SK-N-SH (cell line): ENCODE measurements around the gene SNRNP35. TPM values are rescaled to one million over a fixed set of nuclear protein-coding genes. Genes with fewer than 3 reads are reported as not detected.

Source experiments
- CTCF ChIA-PET: fragments of 300-600, 350-600 bp; formaldehyde crosslinking; extraction: SDS; loops from one replicate; lab custom pipeline; 2021; lab: Yijun Ruan, JAX
- POLR2A ChIA-PET: fragments of 350-600 bp; sonication (Branson Sonifier 250); formaldehyde crosslinking; extraction: SDS; loops from one replicate; lab custom pipeline; 2020; ENCODE audit warnings: antibody characterized with exemption, inconsistent platforms; lab: Yijun Ruan, JAX
- DNase-seq: peaks from one replicate; pipeline ENCODE4 v3.0.0; 2012
- H2AFZ ChIP-seq: fragments of 200-600 bp; sonication (generic); 2 replicates; pipeline ENCODE4 v1.8.1; 2016; ENCODE audit warnings: antibody characterized with exemption, mild to moderate bottlenecking, low read depth
- H3F3A ChIP-seq: fragments of 200-600 bp; sonication (generic); replicated peaks from 2 replicates; pipeline ENCODE3; 2016; ENCODE audit warnings: antibody characterized with exemption, mild to moderate bottlenecking; ENCODE audit not compliant: insufficient read depth
- H3K27ac ChIP-seq, 2 experiments: fragments of 200-500 bp in 1 of 2; fragments of 200-600 bp in 1 of 2; sonication (Bioruptor generic) in 1 of 2; sonication (generic), shearing (Covaris generic) in 1 of 2; 2 replicates each; pipeline versions ENCODE4 v1.5.1 to v1.6.1; 2014 to 2016; ENCODE audit warnings: low read depth in 2 of 2, inconsistent platforms in 1 of 2, low read length in 1 of 2, mild to moderate bottlenecking in 1 of 2, mixed read lengths in 1 of 2
- H3K27me3 ChIP-seq: fragments of 200-600 bp; sonication (generic), shearing (Covaris generic); 2 replicates; pipeline ENCODE4 v1.6.1; 2016; ENCODE audit warnings: mixed run types; ENCODE audit not compliant: insufficient read depth
- H3K36me3 ChIP-seq, 2 experiments: fragments of 200-500 bp in 1 of 2; fragments of 200-600 bp in 1 of 2; sonication (Bioruptor generic) in 1 of 2; sonication (generic) in 1 of 2; replicated peaks in 1 of 2; 2 replicates each; pipeline versions ENCODE3 to v1.5.1; 2014 to 2016; ENCODE audit warnings: low read length in 1 of 2, mild to moderate bottlenecking in 1 of 2; ENCODE audit not compliant: insufficient read depth in 2 of 2, control insufficient read depth in 1 of 2
- H3K4me1 ChIP-seq, 2 experiments: fragments of 200-500 bp in 1 of 2; fragments of 200-600 bp in 1 of 2; sonication (Bioruptor generic) in 1 of 2; sonication (generic), shearing (Covaris generic) in 1 of 2; 2 replicates each; pipeline versions ENCODE4 v1.5.1 to v1.6.1; 2014 to 2016; ENCODE audit warnings: low read depth in 1 of 2, low read length in 1 of 2, mixed run types in 1 of 2; ENCODE audit not compliant: insufficient read depth in 2 of 2, control insufficient read depth in 1 of 2
- H3K4me2 ChIP-seq: fragments of 200-600 bp; sonication (generic), shearing (Covaris generic); 2 replicates; pipeline ENCODE4 v1.6.1; 2017; ENCODE audit warnings: mixed run types
- H3K4me3 ChIP-seq, 2 experiments: fragments of 200-500 bp in 1 of 2; fragments of 200-600 bp in 1 of 2; sonication (Bioruptor generic) in 1 of 2; sonication (generic), shearing (Covaris generic) in 1 of 2; 2 replicates each; pipeline versions ENCODE4 v1.5.1 to v1.8.1; 2014 to 2016; ENCODE audit warnings: low read depth in 2 of 2, inconsistent platforms in 1 of 2, low read length in 1 of 2, mild to moderate bottlenecking in 1 of 2, mixed read lengths in 1 of 2, moderate library complexity in 1 of 2
- H3K79me2 ChIP-seq: fragments of 200-600 bp; sonication (generic); 2 replicates; pipeline ENCODE4 v1.8.1; 2017; ENCODE audit warnings: mild to moderate bottlenecking; ENCODE audit not compliant: insufficient read depth
- H3K9ac ChIP-seq: fragments of 200-600 bp; sonication (generic); 2 replicates; pipeline ENCODE4 v1.6.1; 2017; ENCODE audit warnings: mixed run types
- H3K9me2 ChIP-seq: fragments of 200-600 bp; sonication (generic); 2 replicates; pipeline ENCODE4 v1.6.1; 2017; ENCODE audit warnings: mixed run types
- H3K9me3 ChIP-seq: fragments of 200-600 bp; sonication (generic); 2 replicates; pipeline ENCODE4 v1.6.1; 2017; ENCODE audit warnings: mixed run types, mild to moderate bottlenecking, moderate library complexity
- H4K20me1 ChIP-seq: fragments of 200-600 bp; sonication (generic); 2 replicates; pipeline ENCODE4 v1.6.1; 2017; ENCODE audit warnings: mild to moderate bottlenecking, mixed run types; ENCODE audit not compliant: insufficient read depth
- CTCF ChIP-seq: fragments of 200-600 bp; sonication (generic); IDR thresholded peaks from 2 replicates; pipeline ENCODE4 v1.6.1; 2017; ENCODE audit warnings: antibody characterized with exemption, mild to moderate bottlenecking, moderate library complexity
- ELF1 ChIP-seq: IDR thresholded peaks from 2 replicates; pipeline ENCODE4 v1.4.0; 2012
- EP300 ChIP-seq, 2 experiments: IDR thresholded peaks; 2 replicates each; pipeline versions ENCODE4 v1.4.0 to v1.6.1; 2012; ENCODE audit warnings: borderline replicate concordance in 1 of 2, low read depth in 1 of 2, low read length in 1 of 2
- EZH2phosphoT487 ChIP-seq: fragments of 200-600 bp; sonication (generic); IDR thresholded peaks from 2 replicates; pipeline ENCODE4 v1.6.1; 2017; ENCODE audit warnings: low read depth, mixed run types, mild to moderate bottlenecking, antibody characterized with exemption, moderate library complexity, borderline replicate concordance
- FOSL2 ChIP-seq: IDR thresholded peaks from 2 replicates; pipeline ENCODE4 v1.4.0; 2012; ENCODE audit warnings: low read depth, mild to moderate bottlenecking, moderate library complexity, borderline replicate concordance
- FOXJ3 ChIP-seq: sonication (generic); formaldehyde crosslinking; IDR thresholded peaks from 2 replicates; pipeline ENCODE4 v1.5.1; 2020; ENCODE audit warnings: mild to moderate bottlenecking, missing genetic modification reagents
- FOXM1 ChIP-seq: IDR thresholded peaks from 2 replicates; pipeline ENCODE4 v1.4.0; 2012; ENCODE audit warnings: low read depth, mild to moderate bottlenecking
- GABPA ChIP-seq: IDR thresholded peaks from 2 replicates; pipeline ENCODE4 v1.4.0; 2012; ENCODE audit warnings: low read depth, mild to moderate bottlenecking
- GATA2 ChIP-seq: sonication (generic); formaldehyde crosslinking; IDR thresholded peaks from 2 replicates; pipeline ENCODE4 v1.5.0; 2020; ENCODE audit warnings: mild to moderate bottlenecking, missing genetic modification reagents
- JUND ChIP-seq: IDR thresholded peaks from 2 replicates; pipeline ENCODE4 v1.4.0; 2012
- MXI1 ChIP-seq: IDR thresholded peaks from 2 replicates; pipeline ENCODE4 v1.6.1; 2012; ENCODE audit warnings: mild to moderate bottlenecking, low read depth, low read length, improper control_type of control experiment
- NFIC ChIP-seq: IDR thresholded peaks from 2 replicates; pipeline ENCODE4 v1.4.0; 2012; ENCODE audit warnings: borderline replicate concordance
- NRF1 ChIP-seq: IDR thresholded peaks from 2 replicates; pipeline ENCODE4 v1.6.1; 2012; ENCODE audit warnings: low read depth, mild to moderate bottlenecking, low read length
- PBX3 ChIP-seq: IDR thresholded peaks from 2 replicates; pipeline ENCODE4; 2012
- RCOR1 ChIP-seq: fragments of 150-350 bp; IDR thresholded peaks from 2 replicates; pipeline ENCODE4 v1.6.1; 2017; ENCODE audit warnings: antibody characterized with exemption, low read length
- RXRA ChIP-seq: IDR thresholded peaks from 2 replicates; pipeline ENCODE4 v1.4.0; 2012; ENCODE audit warnings: low read depth, mild to moderate bottlenecking, borderline replicate concordance
- SIN3A ChIP-seq: IDR thresholded peaks from 2 replicates; pipeline ENCODE4 v1.6.1; 2012; ENCODE audit warnings: low read depth, mild to moderate bottlenecking, low read length, moderate library complexity, borderline replicate concordance
- TAF1 ChIP-seq: IDR thresholded peaks from 2 replicates; pipeline ENCODE4 v1.6.1; 2012; ENCODE audit warnings: low read depth, mild to moderate bottlenecking, low read length, moderate library complexity, borderline replicate concordance
- TEAD4 ChIP-seq: IDR thresholded peaks from 2 replicates; pipeline ENCODE4 v1.4.0; 2012; ENCODE audit warnings: mild to moderate bottlenecking, borderline replicate concordance; ENCODE audit not compliant: insufficient read depth
- USF1 ChIP-seq: IDR thresholded peaks from 2 replicates; pipeline ENCODE4 v1.4.0; 2012; ENCODE audit warnings: low read depth, borderline replicate concordance
- USF2 ChIP-seq: fragments of 150-350 bp; IDR thresholded peaks from 2 replicates; pipeline ENCODE4 v1.6.1; 2017; ENCODE audit warnings: antibody characterized with exemption, low read length, low read depth, borderline replicate concordance
- ZBTB33 ChIP-seq: IDR thresholded peaks from 2 replicates; pipeline ENCODE4 v1.4.0; 2012; ENCODE audit warnings: low read depth, borderline replicate concordance
- WGBS: methylation state at CpG from one replicate; pipeline ENCODE4 v1.1.6; 2017; ENCODE audit warnings: low lambda C conversion rate; 5-methylcytosine and 5-hydroxymethylcytosine counted together
- polyA plus RNA-seq, 3 experiments: library from polyadenylated mRNA; depleted of rRNA; stranded (reverse); fragments of >200 nt; gene quantifications; 2 replicates each; pipeline ENCODE4 v1.2.3, GENCODE V29; 2012

SNRNP35 gene
- polyA plus RNA-seq, 1 of the 3 experiments (the other 2 are of a cell fraction), result 13.1 TPM

GRCh38 chr12:123491056-123491455 lies 33.1 kb downstream of the SNRNP35 start:
- H3K79me2 ChIP-seq, result no peaks in the 10 kb centered on the region
- ChIA-PET CTCF (no interaction called here), POLR2A (interaction anchor here (0.7 kb wide), 1 partner anchor 797 kb away, joined by 4 read pairs; no protein-coding TSS in a partner anchor)
- no peak overlapping the region for H3K4me3 ChIP-seq
- no peaks in the 10 kb centered on the region for H3K9me2 ChIP-seq
- no CpG with 5 or more reads among the region's 11 CpGs for whole genome bisulfite sequencing
- no peak for DNase-seq
- H3K9ac ChIP-seq, result no peak overlapping the region
- no peak overlapping the region for H3K27ac ChIP-seq
- no peaks in the 10 kb centered on the region for H3K4me1 ChIP-seq
- no peaks in the 10 kb centered on the region for H4K20me1 ChIP-seq
- peaks cover 0 to 4% of the 10 kb centered on the region in 2 experiments for H3K36me3 ChIP-seq
- H2AFZ ChIP-seq, result no peak overlapping the region
- H3K4me2 ChIP-seq, result no peak overlapping the region
- no peaks in the 10 kb centered on the region for H3F3A ChIP-seq
- H3K27me3 ChIP-seq, result no peaks in the 10 kb centered on the region
- H3K9me3 ChIP-seq, result no peaks in the 10 kb centered on the region
- TF ChIP-seq USF1 (no peak), RCOR1 (no peak), NRF1 (no peak), EZH2phosphoT487 (no peak), FOXM1 (no peak), SIN3A (no peak), JUND (no peak), TEAD4 (no peak), USF2 (no peak), GABPA (no peak), FOXJ3 (CRISPR knock-in tag) (no peak), CTCF (no peak), RXRA (no peak)

GRCh38 chr12:123491481-123491880 lies 33.5 kb downstream of the SNRNP35 start:
- no peaks in the 10 kb centered on the region for H4K20me1 ChIP-seq
- no peaks in the 10 kb centered on the region for H3K4me1 ChIP-seq
- peaks cover 2 to 4% of the 10 kb centered on the region in 2 experiments for H3K36me3 ChIP-seq
- no peaks in the 10 kb centered on the region for H3K27me3 ChIP-seq
- no peak overlapping the region for H2AFZ ChIP-seq
- H3K9me3 ChIP-seq, result no peaks in the 10 kb centered on the region
- no peaks in the 10 kb centered on the region for H3K9me2 ChIP-seq
- no peak overlapping the region for H3K27ac ChIP-seq
- no peak overlapping the region for H3K4me3 ChIP-seq
- no peak for DNase-seq
- POLR2A ChIA-PET, result no interaction called here
- no peaks in the 10 kb centered on the region for H3F3A ChIP-seq
- WGBS, result 97% methylated on average over 13 of the region's 13 CpGs
- H3K79me2 ChIP-seq, result no peaks in the 10 kb centered on the region
- CTCF ChIA-PET, result no interaction called here
- no peak overlapping the region for H3K9ac ChIP-seq
- no peak overlapping the region for H3K4me2 ChIP-seq
- TF ChIP-seq EP300 (IDR thresholded peaks at IDR 0.05; ENCODE audit: borderline replicate concordance in 1 of 2, low read depth in 1 of 2, low read length in 1 of 2) (no peak), ELF1 (no peak), TAF1 (no peak), PBX3 (no peak), MXI1 (no peak), ZBTB33 (no peak), USF2 (no peak), FOSL2 (no peak), FOXJ3 (CRISPR knock-in tag) (no peak), NFIC (no peak), GATA2 (CRISPR knock-in tag) (no peak)
